HG02981 (cell line): Measurements from ENCODE around the gene RSPH9.

Source experiments
- ATAC-seq: cut with Tn5 transposase; IDR thresholded peaks from one replicate; pipeline ENCODE4 v1.9.1; 2021; ENCODE audit warnings: mild to moderate bottlenecking, moderate library complexity; ENCODE audit not compliant: unreplicated experiment

The RSPH9 gene

DNA sequence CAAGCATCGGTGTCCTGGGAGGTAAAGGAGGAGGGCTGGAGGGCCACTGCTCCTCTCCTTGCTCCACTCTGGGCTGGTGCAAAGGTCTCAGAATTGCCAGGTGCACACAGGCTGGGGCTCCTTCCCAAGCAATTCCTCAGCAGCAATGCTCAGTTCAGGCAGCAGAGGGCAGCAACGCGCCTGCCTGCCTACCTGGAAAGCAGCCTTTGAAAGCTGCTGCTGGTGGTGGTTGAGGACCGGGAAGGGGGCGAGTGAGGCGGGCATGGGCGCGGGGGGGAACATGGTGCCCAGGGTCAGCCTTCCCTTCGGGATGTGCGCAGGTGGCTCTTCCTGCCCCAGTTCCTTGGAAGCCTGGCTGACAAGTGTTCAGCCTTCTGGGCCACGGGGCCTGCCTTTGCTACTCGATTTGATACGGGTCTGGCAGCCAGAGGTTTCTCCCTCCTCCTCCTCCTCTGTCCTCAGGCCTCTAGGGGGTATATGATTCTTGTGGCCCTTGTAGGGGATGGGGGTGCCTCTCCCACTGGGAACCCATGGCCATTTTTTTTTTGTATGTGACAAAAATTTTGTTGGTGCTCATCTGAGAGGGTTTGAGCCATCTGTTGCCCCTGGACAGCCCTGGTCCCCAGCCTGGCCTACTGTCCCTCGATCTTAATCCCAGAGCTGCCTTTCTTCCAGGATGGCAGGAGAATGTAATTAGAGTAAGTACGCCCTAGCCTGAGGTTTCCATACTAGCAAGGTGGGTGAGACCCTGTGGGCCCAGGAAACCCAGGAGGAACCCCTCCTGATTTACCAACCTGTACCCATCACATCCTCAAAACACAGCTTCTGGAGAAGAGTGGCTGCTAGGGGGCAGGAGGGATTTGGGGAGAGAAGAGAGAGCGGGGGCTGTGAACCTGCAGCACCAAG lies 22.7 kb downstream of the RSPH9 start:
- peak; percentile 43 for ATAC-seq

DNA sequence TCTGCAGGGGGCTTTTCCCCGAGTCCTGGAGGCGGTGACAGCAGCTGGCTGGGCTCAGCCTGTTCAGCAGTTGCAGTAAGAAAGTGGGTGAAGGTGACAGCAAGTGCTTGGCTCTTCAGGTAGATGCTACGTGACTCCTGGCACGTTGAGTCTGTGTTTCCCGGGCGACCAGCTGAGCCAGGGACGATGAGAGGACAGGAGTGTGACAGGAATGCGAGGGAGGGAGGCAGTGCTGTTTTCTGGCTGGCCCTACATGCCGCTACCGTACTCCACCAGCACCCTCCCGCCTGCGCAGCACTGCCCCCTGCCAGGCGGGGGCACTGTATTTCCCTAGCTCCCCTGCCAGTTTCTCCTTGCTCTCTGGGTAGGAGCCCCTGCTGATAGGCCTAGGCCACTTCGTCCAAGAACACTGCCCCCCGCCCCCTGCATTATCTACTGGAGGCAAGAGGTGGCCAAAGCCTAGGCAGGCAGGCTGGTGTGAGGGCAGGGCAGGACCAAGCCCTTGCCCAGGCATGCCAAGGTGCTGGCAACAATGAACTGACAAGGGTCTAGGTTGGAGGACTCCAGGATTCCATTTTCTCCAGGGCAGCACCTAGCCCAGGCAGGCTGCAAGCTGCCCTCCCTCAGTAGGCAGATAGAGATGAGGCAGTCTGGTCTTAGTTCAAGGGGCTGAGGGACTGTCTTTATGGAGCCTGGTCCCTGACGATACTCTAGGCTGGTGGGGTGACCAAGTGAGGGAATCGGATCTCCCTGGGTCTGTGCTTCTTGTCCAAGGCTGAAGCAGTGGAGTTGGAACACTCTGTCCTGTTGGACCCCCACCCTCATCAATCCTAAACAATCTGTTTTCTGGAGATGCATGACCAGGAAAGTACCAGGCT lies 23.6 kb downstream of the RSPH9 start:
- no peak for ATAC-seq

DNA sequence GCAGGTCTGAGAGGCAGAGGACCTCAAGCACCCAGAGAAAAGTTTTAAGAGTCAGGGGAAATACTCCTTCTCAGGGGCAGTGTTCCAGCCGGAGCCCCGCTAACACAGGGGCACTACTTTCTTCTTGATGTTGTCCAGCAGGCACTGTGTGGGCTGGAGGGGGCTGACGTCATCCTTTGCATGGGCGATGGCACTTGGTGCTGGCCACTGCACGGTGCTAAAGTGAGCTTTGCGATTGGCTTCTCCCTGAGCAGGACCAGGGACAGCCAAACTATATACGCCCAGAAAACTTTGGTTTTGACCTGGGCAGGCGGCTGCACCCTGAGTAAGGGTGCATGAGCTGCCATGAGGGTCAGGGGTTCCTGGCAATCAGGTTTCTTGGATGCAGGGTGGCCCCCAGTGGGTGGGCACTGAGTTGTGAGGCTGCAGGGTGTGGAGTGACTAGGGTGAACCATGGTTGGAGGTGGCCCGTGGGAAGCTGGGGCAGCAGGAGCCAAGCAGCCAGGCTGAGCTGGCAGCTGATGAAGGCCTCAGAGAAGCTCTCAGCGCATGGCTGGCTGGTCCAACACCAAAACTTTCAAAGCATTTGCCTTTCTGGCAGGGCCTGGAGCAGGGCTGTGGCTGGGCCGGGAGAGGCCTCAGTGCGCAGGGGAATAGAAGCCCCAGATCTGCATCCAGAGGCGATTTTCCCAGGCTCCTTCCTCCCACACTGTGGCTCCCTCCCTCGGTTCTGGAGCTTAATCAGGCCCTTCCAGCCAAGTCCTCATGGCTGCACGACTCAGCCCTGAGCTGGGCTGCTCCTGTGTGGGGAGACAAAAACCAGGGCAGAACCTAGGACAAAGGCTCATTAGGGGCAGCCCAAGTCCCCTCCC lies 24.4 kb downstream of the RSPH9 start:
- ATAC-seq = no peak

- no peak for ATAC-seq
These were observed 25.2 kb downstream of the RSPH9 start for GRCh38 chr6:43669922-43670622.

GRCh38 chr6:43670623-43670986 lies 25.8 kb downstream of the RSPH9 start:
- no peak for ATAC-seq

- no peak for ATAC-seq
These were observed 26.4 kb downstream of the RSPH9 start for GRCh38 chr6:43671011-43671800.

- ATAC-seq = no peak
These were observed 27.2 kb downstream of the RSPH9 start for GRCh38 chr6:43671801-43672690.

DNA sequence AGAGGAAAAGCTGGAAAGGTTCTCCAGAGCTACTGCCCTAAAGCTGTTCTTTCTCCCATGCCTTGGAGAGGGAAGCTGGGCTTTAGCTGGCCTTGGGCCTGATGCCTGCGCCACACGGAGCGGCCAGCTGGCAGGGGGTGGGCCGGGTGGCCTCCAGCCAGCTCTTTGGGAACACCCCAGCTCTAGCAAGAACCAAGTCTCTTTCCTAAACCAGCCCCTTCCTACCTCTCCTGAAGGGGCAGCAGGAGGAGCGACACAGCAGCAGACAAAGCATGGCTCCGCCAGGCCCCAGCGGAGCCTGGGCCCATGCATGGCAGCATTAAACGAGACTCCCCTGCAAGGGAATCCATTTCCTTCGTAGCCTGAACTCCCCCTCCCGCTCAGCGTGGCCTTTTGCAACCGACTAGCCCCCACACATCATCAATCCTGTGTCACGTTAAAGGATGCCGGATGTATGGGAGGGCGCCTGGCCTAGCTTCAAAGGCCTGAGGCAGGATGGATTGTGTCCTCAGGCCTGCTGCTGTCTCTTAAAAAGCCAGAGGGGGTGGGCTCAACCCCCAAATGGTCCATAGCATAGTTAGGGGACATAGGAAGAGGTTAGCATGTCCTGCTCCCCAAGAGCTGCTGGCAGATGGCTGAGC lies 28.7 kb downstream of the RSPH9 start:
- ATAC-seq = no peak

DNA sequence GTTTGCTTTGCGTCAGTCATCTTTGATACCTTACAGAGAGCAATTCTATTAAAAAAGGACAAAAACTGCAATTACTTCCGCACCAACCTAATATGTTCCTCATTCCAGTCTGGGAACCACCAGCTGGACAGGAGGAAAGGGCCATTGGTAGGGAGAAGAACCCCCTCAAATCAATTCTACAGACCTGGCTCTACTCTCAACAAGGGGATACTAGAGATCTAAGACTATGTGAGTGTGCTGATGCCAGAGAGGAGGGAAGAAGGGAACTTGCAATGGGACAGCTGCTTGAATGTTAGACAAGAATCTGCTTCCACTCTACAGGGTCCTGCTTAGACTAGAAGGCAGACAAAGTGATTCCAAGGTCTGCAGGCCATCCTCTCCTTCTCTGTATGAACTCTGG lies 29.5 kb downstream of the RSPH9 start:
- ATAC-seq = no peak

GRCh38 chr6:43674921-43675320 lies 30.1 kb downstream of the RSPH9 start:
- no peak for ATAC-seq

DNA sequence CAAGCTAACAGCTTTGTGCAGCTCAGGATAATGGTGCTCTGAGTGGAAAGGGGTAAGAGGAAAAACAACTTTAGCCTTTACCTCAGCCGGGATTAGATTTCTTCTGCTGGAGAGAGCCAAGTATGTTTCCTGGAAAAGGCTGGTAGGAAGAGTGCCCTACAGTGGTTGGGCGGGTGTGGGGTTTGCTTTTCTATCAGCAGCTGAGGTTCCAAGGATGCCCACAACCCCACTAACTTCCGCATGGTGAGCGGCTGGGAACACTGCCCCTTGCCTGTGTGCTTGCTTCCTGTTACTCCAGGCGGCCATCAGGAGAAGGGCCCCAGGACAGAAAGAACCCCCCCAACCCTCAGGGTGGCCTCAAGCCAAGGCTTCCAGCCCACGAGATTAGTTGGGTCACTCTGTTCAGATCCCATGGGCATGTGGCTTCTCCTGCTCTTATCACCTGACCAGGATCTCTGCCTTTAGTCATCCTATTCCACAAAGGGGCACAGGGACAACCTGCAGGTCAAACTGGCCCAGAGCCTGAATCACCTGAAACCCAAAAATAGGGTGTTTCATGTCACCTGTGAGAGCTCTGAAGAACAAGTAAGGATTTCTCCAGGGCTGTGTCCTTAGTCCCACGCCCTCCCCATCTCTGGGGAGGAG lies 32.2 kb downstream of the RSPH9 start:
- no peak for ATAC-seq

- no peak for ATAC-seq
These were observed 32.9 kb downstream of the RSPH9 start for GRCh38 chr6:43677759-43678158.

- ATAC-seq = no peak
These were observed 33.5 kb downstream of the RSPH9 start for GRCh38 chr6:43678341-43678740.

DNA sequence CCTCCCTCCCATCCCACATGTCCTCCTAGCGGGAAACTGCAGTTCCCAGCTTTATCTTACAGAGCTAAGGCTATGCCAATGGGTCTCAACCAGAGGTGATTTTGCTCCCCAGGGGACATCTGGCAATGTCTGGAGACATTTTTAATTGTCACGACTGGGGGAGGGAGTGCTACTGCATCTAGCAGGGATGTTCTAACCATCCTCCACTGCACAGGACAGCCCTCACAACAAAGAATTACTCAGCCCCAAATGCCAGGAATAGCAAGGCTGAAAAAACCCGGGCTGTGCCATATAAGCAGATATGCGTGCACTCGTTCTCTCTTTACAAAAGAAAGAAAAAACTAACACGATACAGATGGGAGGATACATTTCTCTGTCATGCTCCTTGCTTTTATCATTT lies 34.2 kb downstream of the RSPH9 start:
- no peak for ATAC-seq

- no peak for ATAC-seq
These were observed 35.7 kb downstream of the RSPH9 start for GRCh38 chr6:43680308-43681200.

DNA sequence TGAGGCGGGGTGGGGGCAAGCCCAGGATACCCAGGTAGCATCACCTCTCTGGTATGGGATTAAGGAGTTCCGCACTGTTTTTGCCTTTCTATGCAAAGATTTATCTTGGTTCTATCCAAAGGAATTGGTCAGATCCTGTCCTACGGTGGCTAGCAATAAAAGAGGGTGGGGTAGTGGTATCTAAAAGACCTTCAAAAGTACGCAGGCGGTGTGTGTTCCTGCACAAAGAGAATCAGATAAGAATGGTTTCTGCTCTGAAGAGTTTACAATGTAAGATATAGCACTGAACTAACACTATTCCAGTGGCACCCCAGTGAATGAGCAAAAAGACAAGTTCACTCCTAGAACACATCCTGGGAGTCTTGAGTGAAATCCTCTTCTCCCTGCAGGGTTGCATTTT lies 36.5 kb downstream of the RSPH9 start:
- ATAC-seq = no peak
